HG02763 (cell line): ENCODE measurements around the gene MKNK2.
"Not testable (repeated sequence)": the region's sequence is repeated elsewhere in the genome, so short reads cannot be mapped to it uniquely, and the experiment has no call there.

ENCODE experiments used
- ATAC-seq: cut with Tn5 transposase; IDR thresholded peaks from one replicate; pipeline ENCODE4 v1.9.1; 2021; ENCODE audit warnings: mild to moderate bottlenecking, moderate library complexity; ENCODE audit not compliant: unreplicated experiment

Gene MKNK2

DNA sequence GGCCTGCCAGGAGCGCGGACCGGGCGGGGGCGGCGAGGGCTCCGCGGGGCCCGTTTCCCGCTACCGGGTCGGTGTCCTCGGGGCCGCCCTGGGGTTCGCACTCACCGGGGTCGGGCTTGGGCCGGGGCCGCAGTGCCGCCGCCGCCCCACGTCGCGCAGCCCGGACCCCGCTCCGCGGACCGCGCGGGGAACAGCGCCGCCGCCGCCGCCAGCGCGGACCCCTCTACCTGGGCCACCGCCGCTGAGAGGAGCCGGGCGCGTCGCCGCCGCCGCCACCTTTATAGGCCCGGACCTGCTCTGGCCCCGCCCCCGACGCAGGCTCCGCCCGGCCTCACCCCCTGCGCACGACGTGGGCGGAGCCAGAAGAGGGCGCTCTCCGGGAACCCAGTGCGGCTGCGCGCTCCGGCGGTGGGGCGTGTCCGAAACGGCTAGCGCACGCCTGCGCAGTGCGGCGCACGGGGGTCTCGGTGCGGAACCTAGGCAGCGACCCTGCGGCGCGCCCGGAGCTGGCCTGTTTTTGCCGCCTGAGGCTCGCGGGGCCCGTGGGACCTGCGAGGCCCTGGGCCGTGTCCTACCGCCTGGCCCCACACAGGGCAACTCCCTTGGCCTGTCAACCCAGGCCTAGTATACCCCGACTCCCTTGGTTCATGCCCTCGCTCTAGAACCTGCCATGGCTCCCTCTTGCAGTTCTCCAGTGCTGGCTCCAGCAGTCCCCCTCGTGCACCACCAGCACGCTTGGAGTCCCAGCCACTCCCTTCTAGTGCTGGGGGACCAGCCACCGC lies at the start of gene MKNK2:
MKNK2 (minus strand) TSS at position 254 of the 782 bp plus-strand sequence. CDS start 393 bp downstream, outside the sequence.
- ATAC-seq = peak; percentile 63

DNA sequence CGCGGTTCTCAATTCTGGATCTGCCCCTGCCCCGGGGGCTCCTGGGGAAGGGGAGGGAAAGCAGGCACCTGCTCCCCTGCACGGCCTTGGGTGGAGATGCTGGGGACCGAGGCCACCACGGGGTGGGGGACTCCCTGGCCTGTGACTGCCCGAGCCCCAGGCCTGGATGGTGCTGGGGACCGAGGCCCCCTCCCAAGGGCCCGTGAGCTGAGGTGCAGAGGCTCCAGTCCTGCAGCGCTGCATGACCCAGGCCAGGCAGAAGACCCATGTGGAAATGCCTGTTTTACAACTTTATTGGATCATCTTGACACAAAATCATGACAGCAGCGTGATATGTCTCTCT lies 49.6 kb upstream of the MKNK2 start:
- no peak for ATAC-seq

DNA sequence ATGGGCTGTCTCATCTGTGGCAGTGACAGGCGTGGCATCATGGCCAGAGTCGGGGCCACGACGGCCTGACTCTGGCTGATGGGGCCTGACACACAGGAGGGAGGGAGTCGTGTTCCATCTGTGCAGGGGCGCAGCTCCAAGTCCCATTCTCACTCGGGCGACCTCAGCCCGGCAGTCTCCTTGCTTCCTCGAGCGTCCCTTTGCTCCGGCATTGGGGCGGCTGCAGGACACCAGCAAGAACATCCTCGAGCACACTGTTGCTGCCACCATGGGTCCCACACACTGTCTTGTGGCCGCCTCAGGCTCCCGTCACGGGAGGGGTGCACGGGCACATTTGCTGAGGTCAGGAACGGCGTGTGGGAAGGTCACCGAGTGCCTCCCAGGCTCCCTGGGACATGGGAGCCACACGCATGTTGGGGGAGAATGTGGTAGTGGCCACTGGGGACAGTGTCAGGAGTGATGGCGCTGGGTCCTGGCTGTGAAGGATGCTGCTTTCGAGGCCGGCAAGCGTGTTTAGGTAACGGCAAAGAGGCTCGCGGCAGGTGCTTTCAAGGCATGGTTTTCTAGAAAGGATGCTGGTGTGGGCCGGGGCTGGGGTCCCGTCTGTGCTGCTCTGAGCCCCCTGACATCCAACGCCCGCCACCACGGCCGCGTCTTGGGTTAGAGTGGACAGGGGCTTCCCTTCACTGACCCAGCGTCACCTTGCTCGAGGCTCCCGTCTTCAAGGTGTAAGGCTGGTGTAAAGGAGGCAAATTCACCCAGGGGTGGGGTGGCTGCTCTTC lies 49.1 kb upstream of the MKNK2 start:
- ATAC-seq = no peak

DNA sequence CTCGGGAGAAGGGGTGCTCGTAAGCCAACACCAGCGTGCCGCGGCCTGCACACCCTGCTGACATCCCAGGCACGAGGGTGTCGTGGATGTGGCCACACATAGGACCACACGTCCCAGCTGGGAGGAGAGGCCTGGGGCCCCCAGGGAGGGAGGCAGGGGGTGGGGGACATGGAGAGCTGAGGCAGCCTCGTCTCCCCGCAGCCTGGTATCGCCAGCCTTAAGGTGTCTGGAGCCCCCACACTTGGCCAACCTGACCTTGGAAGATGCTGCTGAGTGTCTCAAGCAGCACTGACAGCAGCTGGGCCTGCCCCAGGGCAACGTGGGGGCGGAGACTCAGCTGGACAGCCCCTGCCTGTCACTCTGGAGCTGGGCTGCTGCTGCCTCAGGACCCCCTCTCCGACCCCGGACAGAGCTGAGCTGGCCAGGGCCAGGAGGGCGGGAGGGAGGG lies 48.0 kb upstream of the MKNK2 start:
- no peak for ATAC-seq

DNA sequence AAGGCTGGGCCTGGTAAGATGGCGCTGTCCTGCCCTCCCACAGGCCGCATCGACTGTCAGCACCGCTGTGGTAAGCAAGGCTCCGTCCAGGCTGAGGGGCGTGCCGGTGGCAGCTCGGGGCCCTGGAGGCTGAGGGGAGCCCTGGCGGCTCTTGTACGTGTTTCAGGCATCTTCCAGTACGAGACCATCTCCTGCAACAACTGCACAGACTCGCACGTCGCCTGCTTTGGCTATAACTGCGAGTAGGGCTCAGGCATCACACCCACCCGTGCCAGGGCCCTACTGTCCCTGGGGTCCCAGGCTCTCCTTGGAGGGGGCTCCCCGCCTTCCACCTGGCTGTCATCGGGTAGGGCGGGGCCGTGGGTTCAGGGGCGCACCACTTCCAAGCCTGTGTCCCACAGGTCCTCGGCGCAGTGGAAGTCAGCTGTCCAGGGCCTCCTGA lies 46.9 kb upstream of the MKNK2 start:
- no peak for ATAC-seq

DNA sequence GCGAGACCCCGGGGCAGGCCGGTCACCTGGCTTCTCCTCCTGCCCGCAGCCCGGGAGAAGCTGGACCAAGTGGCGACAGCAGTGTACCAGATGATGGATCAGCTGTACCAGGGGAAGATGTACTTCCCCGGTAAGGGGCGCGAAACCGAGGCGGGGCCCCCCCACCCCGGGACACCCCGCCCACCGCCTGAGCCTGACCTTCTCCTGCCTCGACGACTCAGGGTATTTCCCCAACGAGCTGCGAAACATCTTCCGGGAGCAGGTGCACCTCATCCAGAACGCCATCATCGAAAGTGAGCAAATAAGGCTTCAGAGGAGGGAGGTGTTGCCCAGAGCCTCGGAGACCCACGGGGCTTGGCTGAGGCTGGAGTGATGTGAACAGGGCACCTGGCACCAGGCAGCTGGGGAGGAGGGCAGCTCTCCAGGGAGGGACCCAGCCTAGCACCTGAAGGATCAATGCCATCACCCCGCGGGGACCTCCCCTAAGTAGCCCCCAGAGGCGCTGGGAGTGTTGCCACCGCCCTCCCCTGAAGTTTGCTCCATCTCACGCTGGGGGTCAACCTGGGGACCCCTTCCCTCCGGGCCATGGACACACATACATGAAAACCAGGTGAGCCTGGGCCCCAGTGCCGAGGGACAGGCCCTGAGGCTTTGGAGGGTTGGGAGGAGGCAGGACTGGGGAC lies 46.3 kb upstream of the MKNK2 start:
- peak; percentile 0 for ATAC-seq

DNA sequence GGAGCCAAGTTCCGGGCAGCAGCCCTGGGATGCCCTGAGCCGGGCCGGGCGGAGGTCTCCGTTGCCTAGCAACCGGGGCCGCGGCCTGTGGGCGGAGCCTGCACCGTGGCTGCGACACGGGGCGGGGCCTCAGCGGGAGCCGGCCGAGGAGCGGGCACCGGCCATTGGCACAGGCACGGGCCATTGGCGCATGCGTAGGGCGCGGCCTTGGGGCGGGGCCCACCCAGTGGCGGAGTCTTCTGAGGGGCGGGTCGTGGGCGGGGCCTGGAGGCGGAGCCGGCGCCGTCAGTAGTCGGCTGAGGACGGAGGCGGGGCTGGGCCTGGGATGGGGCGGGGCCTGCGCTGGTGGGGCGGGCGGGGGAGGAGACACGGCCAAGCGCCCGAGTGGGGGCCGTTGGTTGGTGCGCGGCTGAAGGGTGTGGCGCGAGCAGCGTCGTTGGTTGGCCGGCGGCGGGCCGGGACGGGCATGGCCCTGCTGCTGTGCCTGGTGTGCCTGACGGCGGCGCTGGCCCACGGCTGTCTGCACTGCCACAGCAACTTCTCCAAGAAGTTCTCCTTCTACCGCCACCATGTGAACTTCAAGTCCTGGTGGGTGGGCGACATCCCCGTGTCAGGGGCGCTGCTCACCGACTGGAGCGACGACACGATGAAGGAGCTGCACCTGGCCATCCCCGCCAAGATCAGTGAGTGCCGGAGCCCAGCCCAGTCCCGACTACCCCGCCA lies 45.6 kb upstream of the MKNK2 start, which contains the start of gene IZUMO4:
IZUMO4 (plus strand) TSS at position 436 of the 723 bp plus-strand sequence; CDS start at position 467, 31 bp downstream.
- ATAC-seq = peak; percentile 63

DNA sequence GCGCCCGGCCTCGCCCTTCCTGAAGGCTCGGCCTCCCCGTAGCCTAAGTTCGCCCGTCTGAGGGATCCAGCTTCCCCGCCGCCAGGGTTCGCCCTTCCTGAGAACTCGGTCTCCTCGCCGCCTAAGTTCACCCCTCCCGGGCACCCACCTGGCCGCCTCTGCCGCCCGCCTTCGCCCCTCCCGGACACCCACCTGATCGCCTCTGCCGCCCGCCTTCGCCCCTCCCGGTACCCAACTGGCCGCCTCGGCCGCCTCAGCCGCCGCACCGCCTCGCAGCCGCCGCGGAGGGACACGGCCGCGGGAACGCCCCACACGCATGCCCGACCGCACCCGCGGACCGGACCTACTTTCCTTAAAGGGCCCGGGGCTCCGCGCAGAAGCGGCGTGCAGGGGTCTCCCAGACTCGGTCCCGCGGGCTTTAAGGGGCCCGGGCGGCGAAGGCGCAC lies 45.0 kb upstream of the MKNK2 start, which contains the start of gene MOB3A:
MOB3A (minus strand) TSS at position 293 of the 446 bp plus-strand sequence. CDS start 17,766 bp downstream, outside the sequence.
- peak; percentile 39 for ATAC-seq

DNA sequence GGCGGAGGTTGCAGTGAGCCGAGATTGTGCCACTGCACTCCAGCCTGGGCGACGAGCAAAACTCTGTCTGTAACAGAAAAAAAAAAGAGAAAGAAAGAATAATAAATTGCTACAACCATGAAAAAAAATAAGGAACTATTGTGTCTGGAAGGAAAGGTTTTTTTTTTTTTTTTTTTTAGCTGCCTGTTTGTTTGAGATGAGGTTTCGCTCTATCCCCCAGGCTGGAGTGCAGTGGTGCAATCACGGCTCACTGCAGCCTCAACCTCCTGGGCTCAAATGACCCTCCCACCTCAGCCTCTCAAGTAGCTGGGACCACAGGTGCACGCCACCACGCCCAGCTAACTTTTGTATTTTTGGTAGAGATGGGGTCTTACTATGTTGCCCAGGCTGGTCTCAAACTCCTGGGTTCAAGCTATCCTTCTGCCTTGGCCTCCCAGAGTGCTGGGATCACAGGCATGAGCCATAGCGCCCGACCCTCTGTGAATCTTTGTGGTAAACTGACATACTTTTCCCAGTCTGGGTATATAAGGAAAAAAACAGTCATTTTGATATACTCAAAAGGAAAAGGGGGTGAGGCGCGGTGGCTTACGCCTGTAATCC lies 41.0 kb upstream of the MKNK2 start:
- ATAC-seq = not testable (repeated sequence)

DNA sequence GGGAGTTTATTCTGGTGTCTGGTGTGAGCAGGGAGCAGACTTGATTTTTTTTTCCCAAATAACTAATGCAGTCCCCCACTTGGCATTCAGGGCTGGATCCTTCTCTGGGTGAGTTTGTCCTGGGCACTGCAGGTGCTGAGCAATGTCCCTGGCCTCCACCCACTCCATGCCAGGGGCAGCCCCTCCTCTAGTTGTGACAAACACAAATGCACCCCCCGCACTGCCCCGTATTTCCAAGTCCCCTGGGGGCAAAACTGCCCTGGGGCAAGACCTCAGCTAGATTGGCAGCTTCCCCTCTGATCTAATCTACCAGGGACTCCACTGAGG lies 38.6 kb upstream of the MKNK2 start:
- ATAC-seq = no peak

DNA sequence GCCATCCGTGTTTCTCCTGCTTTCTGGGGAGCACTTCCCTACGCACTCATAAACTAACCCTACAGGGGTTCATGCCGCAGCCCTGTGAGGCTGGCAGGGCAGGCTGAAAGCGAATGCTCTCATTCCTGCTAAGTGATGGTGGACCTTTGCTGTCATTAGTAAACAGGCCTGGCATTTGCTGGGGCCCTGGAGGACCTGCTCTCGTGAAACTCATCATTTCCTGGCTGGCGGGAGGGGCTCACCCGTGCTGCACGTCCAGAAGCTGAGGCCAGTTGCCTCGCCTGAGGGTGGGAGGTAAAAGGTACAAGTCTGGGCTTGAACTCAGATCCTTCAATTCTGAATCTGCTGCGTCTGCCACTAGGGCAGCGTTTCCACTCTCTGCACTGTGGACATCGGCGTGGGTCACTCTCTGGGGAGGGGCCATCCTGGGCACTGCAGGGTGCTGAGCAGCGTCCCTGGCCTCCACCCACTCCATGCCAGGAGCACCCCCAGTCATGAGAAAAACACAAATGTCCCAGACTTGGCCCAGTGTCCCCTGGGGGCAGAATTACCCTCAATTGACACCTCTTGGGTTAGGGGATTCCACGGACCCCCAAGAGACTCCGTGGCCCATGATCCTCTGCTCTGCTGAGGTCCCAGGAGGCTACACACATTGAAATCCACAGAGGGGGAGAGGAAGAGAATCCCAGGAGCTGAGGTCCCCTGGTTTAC lies 38.1 kb upstream of the MKNK2 start:
- no peak for ATAC-seq

DNA sequence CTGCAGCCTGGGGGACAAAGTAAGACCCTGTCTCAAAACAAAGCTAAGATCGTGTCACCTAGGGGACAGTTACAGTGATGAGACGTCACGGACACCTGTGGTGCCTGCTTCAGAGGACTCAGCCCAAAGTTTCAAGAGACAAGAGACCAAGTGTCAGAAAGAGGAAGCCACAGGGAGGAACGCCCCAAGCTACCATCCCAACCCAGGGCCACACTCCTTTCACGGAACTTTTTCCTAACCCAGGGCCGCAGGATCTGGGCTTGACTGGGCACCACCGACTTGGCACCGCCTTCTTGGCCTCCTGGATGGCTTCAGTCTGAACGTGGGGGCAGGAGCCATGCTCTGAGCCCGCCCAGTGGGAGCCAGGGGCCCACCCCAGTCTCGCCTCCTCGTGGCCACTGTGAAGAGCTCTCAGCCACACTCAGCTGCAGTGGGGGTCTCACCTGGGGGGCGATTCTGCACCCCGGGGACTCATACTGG lies 36.6 kb upstream of the MKNK2 start:
- ATAC-seq = peak; percentile 24

DNA sequence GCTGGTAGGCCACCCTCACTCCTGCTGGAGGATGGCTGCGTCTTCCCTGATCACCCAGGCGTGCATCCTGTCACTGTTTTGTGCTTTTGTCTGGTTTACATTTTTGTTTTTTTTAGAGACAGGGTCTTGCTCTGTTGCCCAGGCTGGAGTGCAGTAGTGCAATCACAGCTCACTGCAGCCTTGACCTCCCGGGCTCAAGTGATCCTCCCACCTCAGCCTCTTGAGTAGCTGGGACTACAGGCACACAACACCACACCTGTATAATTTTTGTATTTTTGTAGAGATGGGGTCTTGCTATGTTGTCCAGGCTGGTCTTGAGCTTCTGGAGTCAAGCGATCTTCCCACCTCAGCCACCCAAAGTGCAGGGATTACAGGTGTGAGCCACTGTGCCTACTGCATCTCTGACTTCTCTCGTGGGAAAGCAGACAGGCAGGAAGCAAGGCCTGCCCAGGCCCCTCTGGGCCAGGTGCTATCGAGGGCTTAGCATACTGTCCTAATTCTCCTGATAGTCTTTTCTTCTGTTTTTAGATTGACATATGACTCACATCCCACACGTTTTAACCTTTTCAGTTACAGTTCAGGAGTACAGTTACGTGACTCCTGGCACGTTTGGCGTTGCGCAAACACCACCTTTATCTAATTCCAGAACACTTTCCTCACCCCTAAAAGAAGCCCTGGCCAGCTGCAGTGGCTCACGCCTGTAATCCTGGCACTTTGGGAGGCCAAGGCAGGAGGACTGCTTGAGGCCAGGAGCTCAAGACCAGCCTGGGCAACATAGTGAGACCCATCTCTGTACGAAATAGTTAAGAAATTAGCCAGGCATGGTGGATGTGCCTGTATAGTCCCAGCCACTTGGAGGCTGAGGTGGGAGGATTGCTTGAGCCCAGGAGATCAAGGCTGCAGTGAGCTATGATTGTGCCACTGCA lies 35.9 kb upstream of the MKNK2 start:
- peak; percentile 15 for ATAC-seq

DNA sequence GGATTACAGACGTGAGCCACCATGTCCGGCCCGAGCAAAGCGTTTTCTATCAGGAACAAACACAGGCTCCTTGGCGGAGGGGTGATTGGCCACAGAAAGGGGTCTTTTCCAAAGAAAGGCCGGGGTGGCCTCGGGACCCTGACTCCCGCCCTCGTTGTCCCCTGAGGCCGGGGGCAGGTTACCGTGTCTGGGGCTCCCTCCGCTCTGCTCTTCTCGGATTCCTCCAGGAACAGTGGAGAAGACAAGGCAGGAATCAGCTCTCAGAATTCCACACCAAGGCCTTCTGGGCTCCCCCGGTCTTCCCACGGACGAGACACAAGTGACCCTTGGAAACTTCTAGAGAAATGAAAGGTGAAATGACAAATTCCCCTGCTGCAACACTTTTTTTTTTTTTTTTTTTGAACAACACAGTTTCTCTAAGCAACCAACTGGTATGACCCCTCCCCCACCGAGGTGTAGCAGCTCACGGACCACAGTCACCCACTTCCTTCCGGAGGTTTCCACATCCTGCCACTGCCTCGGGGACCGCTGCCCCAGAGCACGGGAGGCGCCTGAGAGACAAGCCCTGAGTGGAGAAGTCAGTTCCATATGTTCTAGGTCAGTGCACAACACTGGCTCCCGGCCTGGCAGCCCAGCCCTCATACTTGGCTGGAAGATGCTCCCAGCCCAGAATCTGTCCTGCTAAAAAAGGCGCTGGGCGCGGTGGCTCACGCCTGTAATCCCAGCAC lies 34.1 kb upstream of the MKNK2 start:
- peak; percentile 32 for ATAC-seq

DNA sequence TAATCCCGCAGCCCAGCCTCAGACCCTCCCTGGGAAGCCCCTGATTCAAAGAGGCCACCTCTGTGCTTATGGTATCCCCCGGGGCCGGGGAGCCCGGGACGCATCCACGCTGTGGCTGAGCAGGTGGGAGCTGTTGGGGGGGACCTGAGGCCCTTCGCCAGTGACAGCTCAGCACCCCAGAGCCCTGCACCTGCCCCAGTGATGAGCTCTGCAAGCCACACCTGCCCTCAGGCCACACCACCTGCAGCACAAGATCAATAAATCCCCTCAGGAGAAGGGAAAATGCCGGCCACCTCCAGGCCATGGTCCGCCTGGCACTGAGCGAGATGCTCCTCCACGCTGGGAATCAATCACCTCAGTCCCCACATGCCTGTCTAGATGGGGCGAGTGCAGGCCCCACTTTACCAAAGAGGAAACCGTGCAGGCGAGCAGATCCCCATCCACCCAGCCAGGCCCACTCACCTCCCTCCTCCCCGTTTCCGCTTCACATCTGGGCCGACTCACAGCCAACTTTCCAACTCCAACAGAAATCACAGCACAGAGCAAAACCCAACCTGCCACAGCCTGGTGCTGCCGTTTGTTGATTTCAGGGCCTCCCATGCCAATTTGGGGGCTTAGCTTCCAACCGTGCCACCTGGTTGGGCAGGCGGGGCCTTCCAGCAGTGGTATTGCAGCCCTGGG lies 32.3 kb upstream of the MKNK2 start:
- ATAC-seq = no peak

DNA sequence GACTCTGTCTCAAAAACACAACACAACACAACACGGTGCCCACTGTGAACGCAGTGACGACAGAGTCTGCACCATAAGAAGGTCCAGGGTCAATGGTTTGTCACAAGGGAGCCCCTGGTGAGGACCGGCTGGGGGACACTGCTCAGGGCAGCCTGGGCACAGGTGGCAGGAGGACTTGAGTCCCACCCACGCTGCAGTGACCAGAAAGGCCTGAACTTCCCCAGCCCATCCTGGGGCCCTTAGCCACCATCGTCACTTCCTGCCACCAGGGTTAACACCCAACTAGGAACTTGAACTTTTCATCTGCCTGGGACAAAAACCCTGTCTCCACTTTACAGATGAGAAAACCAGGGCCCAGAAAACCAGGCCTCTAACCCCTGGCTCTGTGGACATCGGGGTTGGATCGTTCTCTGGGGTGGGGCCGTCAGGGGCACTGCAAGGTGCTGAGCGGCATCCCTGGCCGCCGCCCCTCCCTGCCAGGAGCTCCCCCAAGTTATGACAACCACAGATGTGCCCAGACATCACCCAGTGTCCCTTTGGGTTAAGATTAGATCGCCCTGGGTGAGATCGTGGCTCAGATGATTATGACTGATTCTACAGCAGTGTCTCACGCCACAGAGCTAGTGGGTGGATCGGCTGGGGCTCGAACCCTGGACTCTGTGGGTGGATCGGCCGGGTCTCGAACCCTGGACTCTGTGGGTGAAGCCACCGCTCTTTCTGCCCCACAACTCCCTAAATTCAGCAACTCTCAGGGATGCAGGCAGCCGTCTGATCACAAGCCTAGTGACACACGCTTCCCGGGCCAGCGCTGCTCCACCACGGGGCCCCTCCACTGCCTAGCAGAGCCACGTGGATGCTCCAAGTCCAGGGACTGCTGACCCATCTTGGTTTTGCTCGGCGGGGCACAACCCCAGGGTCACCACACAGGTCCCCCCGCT lies 31.1 kb upstream of the MKNK2 start:
- ATAC-seq = no peak
